Raji (cell line): Measurements from ENCODE around the gene SCN5A.

ENCODE experiments used
- POLR2A ChIP-seq: IDR thresholded peaks from 2 replicates; pipeline ENCODE4 v1.6.1; 2011; ENCODE audit warnings: low read depth, low read length, control low read depth; ENCODE audit not compliant: insufficient read depth

Gene SCN5A

GRCh38 chr3:38601956-38602550, 47.4 kb downstream of the SCN5A start:
- TF ChIP-seq POLR2A = no peak

DNA sequence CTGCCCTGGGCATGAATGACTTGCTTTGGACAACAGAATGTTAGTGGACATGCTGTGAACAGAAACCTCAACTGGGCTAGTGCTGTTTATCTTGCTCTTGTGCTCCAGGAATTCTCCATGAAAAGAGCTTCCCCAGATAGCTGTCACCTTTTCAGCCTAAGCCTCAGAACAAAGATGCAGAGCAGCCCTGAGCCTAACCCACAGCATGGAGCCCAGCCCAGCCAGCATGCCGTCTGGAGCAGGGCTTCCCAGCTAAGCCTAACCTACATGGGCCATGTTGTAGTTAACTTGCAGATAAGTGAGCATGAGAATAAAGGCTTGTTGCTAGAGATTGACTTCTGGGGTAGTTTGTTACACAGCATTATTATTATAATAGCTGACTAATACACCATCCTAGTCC, 48.9 kb downstream of the SCN5A start:
- no peak for TF ChIP-seq POLR2A

DNA sequence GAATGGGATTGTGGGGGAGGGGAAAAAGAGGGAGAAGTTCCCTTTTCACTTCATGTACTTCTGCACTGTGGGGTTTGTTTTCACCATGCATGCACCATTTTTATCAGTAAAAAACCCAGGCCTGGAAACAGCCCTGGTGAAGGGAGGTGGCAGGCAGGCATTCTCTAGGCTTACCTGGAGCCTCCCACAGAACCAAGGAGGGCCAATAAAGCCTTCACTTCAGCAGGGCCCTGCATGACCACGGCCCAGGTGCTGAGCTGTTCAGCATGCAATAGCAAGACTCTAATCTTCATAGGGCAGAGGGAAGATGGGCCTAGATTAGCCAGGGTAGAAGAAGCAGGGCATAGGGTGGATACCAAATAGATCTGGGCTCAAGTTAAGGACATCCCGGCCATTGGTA, 49.6 kb downstream of the SCN5A start:
- TF ChIP-seq POLR2A = no peak

GRCh38 chr3:38598791-38599190, 50.7 kb downstream of the SCN5A start:
- no peak for TF ChIP-seq POLR2A

GRCh38 chr3:38597502-38598060, 51.9 kb downstream of the SCN5A start:
- no peak for TF ChIP-seq POLR2A

DNA sequence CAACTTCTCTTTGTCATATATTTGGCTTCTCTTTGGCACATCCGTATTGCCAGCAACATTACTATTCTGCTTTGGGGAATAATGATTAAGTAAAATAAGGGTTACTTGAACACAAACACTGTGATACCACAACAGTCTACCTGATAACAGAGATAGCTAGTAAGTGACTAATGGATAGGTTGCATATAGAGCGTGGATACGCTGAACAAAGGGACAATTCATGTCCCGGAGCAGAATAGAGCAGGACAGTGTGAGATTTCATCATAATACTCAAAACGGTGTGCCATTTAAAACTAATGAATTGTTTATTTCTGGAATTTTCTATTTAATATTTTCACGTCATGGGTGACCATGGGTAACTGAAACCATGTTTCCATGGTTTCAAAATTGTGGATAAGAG, 54.1 kb downstream of the SCN5A start:
- TF ChIP-seq POLR2A = no peak

DNA sequence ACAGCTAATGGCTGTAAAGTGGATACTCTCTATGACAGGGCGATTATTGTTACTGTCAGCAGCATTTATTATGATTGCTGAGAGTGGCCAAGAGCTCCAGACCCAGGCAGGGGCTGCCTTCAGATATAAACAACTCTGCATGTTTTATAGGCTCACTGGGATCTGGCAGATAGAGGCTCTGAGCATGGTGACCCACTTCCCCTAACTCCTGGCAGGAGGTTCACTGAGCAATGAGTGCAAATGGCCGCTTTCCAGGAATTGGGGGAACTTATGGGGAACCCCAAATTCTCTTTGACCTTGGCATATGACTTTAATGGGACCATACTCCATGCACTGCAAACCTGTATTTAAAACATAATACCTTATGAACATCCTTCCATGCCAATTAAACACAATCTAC, 59.0 kb downstream of the SCN5A start:
- no peak for TF ChIP-seq POLR2A

DNA sequence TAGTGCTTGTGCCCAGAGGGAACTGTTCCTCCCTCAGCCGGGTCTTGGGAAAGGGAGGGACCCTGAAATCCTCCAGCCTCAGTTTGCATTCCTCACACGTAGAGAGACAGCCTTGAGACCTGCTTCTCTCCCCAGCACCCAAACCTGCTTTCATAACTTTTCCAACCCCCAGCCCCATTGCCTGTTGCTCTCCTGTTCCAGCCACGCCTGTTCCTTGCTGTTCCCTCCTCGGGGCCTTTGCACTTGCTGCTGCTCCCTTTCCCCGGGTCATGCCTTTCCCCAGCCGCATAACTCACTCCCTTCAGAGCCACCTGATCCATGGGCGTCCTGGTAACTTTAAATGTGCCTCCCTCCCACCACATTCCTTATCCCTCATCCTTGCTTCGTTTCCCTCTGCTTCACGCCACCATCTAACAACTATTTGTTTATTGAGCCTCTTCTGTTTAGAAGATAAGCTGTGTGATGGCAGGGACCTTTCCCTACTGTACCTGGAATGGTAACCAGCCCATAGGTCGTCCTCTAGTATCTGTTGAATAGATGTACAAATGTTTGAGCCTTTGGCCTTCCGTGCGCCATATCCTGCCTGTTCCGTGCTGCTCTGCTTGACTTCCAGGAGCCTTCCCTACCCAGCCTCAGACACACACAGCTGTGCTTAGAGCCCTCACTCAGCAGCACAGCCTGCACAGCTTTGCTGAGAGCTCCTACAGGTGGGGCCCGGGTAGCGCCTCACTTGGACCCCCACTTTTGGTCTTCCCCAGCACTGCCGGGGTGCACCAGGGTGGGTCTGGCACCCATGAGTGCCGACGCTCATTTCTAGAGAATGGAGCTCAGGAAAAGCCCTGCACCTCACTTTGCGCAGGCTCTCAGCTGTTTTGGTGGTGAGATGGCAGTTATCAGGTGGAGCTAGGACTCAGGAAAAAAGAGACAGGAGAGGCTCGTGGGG, 60.2 kb downstream of the SCN5A start:
- no peak for TF ChIP-seq POLR2A

DNA sequence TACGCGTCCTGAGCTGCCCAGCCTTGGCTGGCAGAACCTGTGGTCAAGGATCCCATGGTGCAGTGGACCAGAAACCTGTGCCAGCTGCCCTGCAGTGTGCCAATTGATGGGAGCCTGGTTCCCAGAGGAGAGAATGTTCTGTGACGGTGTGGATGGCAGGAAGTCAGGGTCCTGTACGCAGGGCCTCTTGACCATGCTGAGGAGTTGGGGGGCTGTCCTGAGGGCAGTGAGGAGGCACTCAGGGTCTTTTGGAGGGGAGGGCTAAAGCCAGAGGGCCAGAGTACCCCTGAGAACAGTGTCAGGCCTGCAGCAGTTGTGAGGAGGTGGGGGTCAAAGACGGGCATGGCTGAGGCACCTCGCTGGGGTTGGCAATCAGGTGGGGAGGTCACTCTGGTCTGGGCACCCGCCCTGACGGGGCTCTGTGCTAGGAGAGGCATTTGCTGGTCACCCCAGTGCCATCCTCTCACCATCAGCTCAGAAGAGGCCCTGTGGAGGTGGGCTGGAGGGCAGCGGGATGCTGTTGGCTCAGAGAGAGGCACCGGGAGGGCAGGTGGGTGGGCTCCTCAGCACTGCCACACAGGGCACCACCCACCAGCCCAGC, 61.0 kb downstream of the SCN5A start:
- no peak for TF ChIP-seq POLR2A

GRCh38 chr3:38587548-38588131, 61.8 kb downstream of the SCN5A start:
- TF ChIP-seq POLR2A = no peak

DNA sequence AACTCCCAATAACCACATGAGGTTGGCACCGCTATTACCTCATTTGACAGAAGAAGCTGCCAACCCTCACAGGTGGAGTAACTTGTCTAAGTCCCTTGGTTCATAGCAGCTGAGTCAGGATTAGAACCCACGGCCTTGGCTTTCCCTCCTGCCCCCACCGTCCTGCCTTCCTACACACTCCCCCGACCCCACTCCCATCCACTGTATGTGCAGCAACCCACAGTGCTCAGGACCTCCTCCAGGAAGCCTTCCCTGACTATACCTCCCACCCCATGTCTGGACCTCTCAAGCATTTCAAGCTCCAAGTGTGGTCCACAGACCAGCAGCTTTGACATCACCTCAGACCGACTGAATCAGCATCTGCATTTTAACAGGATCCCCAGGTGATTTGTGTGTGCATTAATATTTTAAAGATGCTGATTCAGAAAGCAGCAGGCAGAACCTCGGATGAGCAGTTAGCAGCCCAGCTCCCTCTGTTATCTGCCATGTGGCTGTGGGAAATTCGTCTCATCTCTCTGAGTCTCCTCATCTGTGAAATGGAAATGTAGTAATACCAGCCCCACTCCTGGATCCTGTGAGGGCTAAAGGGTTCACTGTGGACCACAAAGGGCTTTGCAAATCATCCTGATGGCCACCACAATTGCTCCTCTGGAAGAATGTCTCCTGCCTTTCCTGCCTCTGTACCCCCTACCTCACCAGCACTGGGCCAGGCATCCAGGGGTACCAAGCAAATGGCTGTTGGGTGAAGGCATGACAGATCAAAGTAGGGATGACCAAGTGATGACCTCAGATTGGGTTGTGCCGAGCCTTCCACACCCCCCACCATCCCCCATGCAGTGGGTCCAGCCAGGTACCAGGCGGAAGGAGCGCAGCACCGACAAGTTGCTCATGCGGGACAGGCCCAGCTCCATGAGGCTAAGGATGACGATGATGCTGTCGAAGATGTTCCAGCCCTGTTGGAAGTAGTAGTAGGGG, 62.7 kb downstream of the SCN5A start:
- no peak for TF ChIP-seq POLR2A

GRCh38 chr3:38585791-38586420, 63.6 kb downstream of the SCN5A start:
- TF ChIP-seq POLR2A = no peak

DNA sequence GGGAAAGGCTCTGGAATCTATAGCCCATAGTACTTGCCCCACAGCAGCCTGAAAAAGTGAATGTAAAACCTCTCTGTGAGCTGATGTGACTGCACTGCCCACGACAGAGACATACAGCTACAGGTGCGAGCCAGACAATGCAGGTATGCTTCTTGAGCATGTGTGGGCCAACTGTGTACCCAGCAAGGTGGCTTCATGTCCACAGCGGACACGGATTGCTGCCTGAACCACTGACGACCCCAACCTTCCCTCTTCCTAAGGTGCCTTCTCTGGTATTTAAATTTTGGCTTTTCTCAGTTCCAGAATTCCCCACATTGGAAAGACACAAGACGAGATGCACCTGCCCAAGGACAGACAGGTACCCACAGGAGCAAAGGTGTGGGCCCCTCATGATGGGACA, 65.8 kb downstream of the SCN5A start:
- no peak for TF ChIP-seq POLR2A
